ENCODE data around the gene CD320.
"Not testable (repeated sequence)": the region's sequence is repeated elsewhere in the genome, so short reads cannot be mapped to it uniquely, and the experiment has no call there.

Gene CD320

GRCh38 chr19:8332976-8333766, 25.0 kb upstream of the CD320 start:
- DNase-seq, result no peak

- no peak for DNase-seq
Observed at GRCh38 chr19:8331263-8331845, 23.2 kb upstream of the CD320 start.

- no peak for DNase-seq
Observed at GRCh38 chr19:8329996-8330395, 21.8 kb upstream of the CD320 start.

- no peak for DNase-seq
Observed at GRCh38 chr19:8325454-8325853, 17.3 kb upstream of the CD320 start.

- no peak for DNase-seq
Observed at GRCh38 chr19:8324186-8325050, 16.3 kb upstream of the CD320 start.

- no peak for DNase-seq
Observed at GRCh38 chr19:8323781-8324185, 15.6 kb upstream of the CD320 start.

GRCh38 chr19:8322638-8322997, 14.5 kb upstream of the CD320 start:
- DNase-seq, result no peak

GRCh38 chr19:8321986-8322637, 14.0 kb upstream of the CD320 start:
- DNase-seq, result no peak

GRCh38 chr19:8321067-8321985, 13.2 kb upstream of the CD320 start, which contains the start of the genes NDUFA7 and RPS28:
TSS of gene NDUFA7 (minus strand) at chr19:8321375. CDS start at chr19:8321358, 17 bp downstream.
TSS of gene RPS28 (plus strand) at chr19:8321496. CDS start at chr19:8321531, 35 bp downstream.
- DNase-seq, result peak; percentile 80

GRCh38 chr19:8320564-8321066, 12.5 kb upstream of the CD320 start:
- DNase-seq, result no peak

- DNase-seq, result no peak
Observed at GRCh38 chr19:8319807-8320520, 11.8 kb upstream of the CD320 start.

GRCh38 chr19:8318835-8319234, 10.7 kb upstream of the CD320 start:
- DNase-seq, result not testable (repeated sequence)

GRCh38 chr19:8316351-8317125, 8.4 kb upstream of the CD320 start:
- DNase-seq, result no peak

GRCh38 chr19:8314981-8315640, 7.0 kb upstream of the CD320 start:
- not testable (repeated sequence) for DNase-seq

GRCh38 chr19:8311461-8312260, 3.5 kb upstream of the CD320 start:
- DNase-seq, result no peak

GRCh38 chr19:8310342-8311055, 2.3 kb upstream of the CD320 start:
- DNase-seq, result no peak

GRCh38 chr19:8308891-8309291, 733 bp upstream of the CD320 start:
- no peak for DNase-seq

GRCh38 chr19:8307400-8307964, 676 bp downstream of the CD320 start:
- no peak for DNase-seq
